Activated CD4-positive, alpha-beta T cell treated with anti-CD3 and anti-CD28 coated beads, Interleukin-2, amount 50 U/mL, for 24 hours (primary cell): ENCODE data around the gene ADGRD1.

Experiments used
- DNase-seq, 2 donors: peaks; one replicate each; pipeline ENCODE4 v3.0.0-alpha.2; 2020; ENCODE audit warnings: low read depth in 1 of 2, low spot score in 1 of 2

Gene ADGRD1

DNA sequence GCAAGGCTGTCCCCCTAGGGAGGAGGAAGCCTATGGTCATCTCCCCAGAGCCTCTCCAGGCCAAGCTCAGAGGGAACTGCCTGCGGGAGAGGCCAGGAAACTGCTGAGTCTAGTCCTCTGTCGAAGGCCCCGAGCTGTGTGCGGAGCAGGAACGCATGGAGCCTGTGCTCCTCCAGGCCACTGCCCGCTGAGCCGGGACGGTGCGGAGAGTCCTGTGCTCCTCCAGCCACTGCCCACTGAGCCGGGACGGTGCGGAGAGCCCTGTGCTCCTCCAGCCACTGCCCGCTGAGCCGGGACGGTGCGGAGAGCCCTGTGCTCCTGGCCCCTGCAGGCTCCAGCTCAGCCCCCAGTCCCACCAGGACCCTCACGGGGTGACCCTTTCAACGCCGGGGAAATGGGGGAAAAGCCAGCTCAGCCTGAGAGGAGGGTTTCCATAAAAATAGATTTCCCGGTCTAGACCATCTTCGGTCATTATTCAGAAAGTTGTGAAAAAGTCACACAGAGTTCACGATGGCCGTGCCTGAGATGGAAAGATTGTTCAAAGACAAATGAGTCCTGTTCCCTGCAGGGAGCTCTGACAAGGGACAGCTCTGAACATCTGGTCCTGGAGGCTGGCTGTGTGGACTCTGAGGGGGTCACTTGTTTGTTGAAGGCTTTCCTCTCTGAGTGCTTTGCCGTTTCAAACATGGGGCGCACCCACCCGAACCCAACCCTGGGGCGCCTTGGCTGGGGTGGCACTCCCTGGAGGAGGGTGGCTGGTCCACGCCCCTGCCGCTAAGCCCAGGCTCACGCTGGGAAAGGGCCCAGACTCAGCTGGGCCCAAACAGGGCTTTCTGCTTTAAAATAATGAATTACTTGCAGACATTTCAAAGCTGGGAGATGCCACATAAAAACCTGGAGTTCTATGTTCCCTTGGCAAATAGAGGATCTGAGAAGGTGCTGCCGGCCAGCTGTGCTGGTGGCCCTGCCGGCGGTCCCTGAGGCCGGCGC is 85.5 kb downstream of the ADGRD1 start:
- no peak for DNase-seq

DNA sequence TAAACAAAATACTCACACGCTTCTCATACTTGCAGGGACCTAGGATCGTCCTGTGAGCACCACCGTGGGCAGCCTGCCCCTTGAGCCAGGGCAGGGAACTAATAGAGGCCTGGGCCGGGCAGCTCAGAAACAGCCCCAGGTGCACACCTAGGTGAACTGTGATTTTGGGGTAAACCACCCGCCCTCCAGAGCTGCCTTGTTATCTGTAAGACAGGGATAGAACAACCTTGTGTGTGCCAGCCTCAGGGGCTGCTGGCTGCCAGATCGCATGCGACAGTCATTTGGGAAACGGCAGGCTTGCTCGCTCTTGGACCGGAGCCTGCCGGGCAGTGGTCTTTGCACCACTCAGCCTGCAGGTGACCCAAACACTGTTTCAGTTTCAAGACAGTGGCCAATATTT is 86.8 kb downstream of the ADGRD1 start:
- DNase-seq, result no peak

- DNase-seq, result no peak
Measured at GRCh38 chr12:131041216-131041967, 87.7 kb downstream of the ADGRD1 start.

GRCh38 chr12:131041968-131042833 is 88.5 kb downstream of the ADGRD1 start:
- no peak for DNase-seq

DNA sequence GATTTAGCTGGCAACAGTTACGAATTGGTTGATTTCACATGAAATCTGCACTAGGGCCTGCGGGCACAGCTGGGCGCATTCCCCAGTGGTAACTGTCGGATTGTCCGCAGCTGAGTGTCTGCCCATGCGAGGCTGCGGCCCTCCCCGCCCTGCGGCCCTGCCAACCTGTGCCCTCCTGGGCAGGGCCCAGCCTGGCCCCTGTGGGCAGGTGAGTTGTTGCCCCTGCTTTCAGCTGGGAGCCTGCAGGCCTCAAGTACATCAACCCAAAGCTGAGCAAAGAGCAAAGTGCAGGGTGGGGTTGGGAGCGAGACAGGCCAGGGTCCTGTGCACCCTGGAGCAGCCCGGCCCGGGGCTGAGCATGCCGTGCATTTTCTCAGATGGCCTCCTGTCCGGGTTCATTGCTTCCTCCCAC is 89.1 kb downstream of the ADGRD1 start:
- DNase-seq, result no peak

DNA sequence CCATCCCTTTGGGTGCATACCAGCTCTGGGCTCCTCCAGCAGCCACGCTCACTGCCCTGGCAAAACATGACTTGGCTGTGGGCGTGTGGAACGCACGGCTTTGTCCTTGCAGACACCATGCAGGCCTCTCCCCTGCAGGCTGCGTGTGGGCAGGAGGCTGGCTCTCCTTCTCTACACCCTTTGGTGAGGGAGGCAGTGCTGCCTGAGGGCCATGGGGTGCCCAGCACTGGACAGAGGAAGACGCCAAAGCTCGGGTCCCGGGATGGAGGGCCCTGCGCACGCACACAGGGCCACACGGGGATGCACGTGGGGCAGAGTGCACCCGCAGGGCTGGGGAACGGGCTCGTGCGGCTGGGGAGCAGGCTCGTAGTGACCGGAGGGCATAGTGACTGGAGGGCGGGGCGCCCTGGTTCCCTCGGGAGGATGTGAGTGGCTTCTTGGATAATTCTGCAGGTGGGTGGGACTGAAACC is 89.7 kb downstream of the ADGRD1 start:
- DNase-seq, result no peak

- no peak for DNase-seq
Measured at GRCh38 chr12:131044136-131044535, 90.4 kb downstream of the ADGRD1 start.

- no peak for DNase-seq
Measured at GRCh38 chr12:131044760-131045381, 91.2 kb downstream of the ADGRD1 start.

DNA sequence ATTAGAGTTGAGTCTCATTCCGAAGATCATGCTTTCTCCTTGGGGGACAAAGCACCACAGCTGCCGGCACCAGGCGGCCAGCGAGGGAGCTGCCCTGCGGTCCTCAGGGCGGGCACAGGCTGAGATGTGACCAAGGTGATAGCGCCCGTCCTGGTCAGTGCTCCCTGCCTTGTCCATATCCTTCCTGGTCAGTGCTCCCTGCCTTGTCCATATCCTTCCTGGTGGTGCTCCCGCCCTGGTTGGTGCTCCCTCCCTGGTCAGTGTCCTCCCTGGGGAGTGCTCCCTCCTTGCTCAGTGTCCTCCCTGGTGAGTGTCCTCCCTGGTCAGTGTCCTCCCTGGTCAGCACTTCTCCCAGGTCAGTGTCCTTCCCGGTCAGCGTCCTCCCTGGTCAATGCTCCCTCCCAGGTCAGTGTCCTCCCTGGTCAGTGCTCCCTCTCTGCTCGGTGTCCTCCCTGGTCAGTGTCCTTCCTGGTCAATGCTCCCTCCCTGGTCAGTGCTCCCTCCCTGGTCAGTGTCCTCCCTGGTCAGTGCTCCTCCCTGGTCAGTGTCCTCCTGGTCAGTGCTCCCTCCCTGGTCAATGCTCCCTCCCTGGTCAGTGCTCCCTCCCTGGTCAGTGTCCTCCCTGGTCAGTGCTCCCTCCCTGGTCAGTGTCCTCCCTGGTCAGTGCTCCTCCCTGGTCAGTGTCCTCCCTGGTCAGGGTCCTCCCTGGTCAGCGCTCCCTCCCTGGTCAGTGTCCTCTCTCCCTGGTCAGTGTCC is 92.2 kb downstream of the ADGRD1 start:
- DNase-seq, result no peak

GRCh38 chr12:131046813-131047788 is 93.4 kb downstream of the ADGRD1 start:
- no peak for DNase-seq

DNA sequence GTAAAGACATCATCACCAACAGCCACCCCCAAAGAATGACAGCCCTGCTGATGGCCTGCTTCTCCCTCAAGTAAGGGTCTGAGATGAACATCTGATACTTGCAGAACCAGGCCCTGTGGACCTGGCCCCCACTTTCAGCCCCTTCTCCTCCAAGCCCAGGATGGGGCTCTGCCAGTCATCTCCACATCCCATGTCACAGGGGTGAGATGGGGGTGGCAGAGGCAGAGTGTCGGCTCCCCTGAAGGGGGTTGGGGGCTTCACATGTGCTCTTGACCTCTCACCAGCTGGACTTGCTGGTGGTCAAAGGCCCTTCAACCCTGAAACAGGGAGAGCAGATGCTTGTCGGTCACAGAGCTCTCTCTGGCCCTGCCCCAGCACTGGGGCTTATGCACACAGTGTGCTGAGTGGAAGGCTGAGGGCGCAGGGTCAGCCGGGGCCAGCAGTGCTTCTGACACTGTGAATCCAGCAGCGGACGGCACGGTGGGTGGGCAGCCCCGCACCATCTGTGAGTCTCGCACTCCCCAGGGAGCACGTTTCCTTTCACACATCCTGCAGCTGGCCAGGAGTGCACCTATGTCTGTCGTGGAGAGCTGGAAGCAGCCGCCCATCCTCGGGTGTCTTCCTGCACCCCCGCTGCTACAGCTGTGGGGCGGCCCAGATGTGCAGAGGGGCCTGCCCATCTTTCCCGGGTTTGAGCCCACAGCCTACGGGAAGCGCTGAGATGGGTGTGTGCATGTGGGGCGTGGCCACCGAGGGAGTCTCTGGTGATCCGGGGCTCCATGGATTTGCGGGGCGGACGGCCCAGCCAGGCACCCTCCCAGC is 94.3 kb downstream of the ADGRD1 start:
- no peak for DNase-seq

- no peak for DNase-seq
Measured at GRCh38 chr12:131048611-131048990, 94.9 kb downstream of the ADGRD1 start.

- DNase-seq, result no peak
Measured at GRCh38 chr12:131049002-131049401, 95.3 kb downstream of the ADGRD1 start.

DNA sequence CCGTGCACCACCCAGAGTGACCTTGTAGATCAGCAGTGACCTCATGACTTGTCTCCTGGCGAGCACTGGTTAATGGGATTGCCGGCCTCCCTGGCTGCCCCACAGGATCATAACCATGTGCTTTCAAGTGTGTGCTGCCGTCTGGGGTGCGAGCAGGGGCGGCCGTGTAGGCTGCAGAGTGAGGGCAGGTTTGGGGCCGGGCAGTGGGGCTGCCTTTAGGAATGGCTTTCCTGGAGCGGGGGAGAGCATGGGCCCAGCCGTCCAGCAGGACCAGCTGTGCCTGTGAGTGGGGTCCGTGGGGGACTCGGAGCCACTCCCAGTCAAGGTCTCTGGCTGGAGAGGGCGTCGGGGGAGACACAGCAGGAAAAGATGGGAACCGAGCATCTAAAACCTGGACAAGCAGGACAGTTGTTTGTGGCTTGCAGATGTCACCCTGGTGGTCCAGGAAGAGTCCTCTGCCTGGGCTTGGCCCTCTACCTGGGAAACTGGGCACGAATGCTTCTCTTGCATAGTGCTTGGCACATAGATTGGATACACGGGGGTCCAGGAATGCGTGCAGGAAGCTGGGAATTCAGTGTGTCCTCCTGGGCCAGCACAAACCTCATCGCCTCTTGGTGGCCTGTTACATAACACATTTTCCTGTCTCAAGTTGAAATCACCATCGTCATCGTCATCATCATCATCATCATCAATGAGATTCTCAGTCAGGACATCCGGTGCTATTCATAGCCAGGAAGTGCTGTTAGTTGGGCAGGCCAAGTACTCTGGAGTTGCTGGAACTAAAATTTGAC is 96.0 kb downstream of the ADGRD1 start:
- DNase-seq, result no peak

DNA sequence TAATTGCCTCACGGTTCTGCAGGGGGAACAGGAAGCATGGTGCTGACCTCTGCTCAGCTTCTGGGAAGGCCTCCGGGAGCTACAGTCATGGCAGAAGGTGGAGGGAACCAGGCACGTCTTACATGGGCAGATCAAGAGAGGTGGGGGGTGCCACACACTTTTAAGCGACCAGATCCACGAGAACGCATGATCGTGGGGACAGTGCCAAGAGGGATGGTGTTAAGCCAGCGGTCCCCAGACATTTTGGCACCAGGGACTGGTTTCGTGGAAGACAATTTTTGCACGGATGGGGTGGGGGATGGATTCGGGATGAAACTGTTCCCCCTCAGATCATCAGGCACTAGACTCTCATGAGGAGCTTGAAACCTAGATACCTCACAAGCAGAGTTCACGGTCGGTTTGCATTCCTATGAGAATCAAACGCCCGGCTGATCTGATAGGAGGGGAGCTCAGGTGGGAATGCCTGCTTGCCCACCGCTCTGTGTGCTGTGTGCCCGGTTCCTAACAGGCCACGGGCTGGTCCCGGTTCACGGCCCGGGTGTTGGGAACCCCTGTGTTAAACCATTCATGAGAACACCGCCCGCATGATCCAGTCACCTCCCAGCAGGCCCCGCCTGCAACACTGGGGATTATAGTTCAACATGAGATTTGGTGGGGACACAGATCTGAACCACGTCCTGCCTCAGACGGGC is 96.9 kb downstream of the ADGRD1 start:
- DNase-seq, result no peak

DNA sequence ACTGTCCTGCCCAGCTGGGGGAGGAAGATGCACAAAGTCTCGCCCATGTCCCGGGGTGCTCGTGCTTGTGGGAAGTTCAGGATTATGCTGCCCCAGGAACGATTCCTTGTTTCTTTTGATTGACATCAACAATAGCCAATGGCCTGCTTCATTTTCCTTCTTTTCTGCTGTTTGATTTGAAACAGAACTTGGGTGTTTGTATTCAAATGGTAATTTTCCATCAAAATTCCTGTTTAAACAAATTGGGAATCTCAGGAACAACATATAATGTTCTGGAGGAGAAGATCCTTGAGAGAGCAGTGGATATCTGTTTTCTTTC is 97.4 kb downstream of the ADGRD1 start:
- no peak for DNase-seq
